Measurements from ENCODE around the gene ZNF584.

GRCh38 chr19:58417071-58417470 is 8.6 kb downstream of the ZNF584 start:
- TF ChIP-seq, protein P1, sequence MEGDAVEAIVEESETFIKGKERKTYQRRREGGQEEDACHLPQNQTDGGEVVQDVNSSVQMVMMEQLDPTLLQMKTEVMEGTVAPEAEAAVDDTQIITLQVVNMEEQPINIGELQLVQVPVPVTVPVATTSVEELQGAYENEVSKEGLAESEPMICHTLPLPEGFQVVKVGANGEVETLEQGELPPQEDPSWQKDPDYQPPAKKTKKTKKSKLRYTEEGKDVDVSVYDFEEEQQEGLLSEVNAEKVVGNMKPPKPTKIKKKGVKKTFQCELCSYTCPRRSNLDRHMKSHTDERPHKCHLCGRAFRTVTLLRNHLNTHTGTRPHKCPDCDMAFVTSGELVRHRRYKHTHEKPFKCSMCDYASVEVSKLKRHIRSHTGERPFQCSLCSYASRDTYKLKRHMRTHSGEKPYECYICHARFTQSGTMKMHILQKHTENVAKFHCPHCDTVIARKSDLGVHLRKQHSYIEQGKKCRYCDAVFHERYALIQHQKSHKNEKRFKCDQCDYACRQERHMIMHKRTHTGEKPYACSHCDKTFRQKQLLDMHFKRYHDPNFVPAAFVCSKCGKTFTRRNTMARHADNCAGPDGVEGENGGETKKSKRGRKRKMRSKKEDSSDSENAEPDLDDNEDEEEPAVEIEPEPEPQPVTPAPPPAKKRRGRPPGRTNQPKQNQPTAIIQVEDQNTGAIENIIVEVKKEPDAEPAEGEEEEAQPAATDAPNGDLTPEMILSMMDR (conservative IDR thresholded peaks at IDR 0.05; ENCODE audit: low read length), result no peak
- TF ChIP-seq EZH2phosphoT487 (IDR thresholded peaks at IDR 0.05; ENCODE audit: borderline replicate concordance, low read depth, low read length), result no peak

Measured in OCI-LY7 (cell line).